GM12878 (cell line): ENCODE data around the gene SNCA. TPM values are rescaled to one million over a fixed set of nuclear protein-coding genes. Genes with fewer than 3 reads are reported as not detected.

Source experiments
- ATAC-seq: fragments of 200-7000 bp; cut with Tn5 transposase; 3 replicates; pipeline ENCODE4 v1.9.1; 2020; ENCODE audit warnings: mild to moderate bottlenecking, moderate library complexity
- BruUV-seq: library from RNA; stranded (reverse); fragments of 400-500 nt; replicated peaks from 2 replicates; lab custom pipeline; 2021; lab: Mats Ljungman, UMichigan
- CTCF ChIA-PET: fragments of 300-600 bp; sonication (Branson Sonifier 250); formaldehyde crosslinking; extraction: SDS; loops from one replicate; lab custom pipeline; 2021; ENCODE audit warnings: inconsistent platforms; lab: Yijun Ruan, JAX
- POLR2A ChIA-PET: fragments of 350-600 bp; formaldehyde crosslinking; extraction: SDS; loops from one replicate; lab custom pipeline; 2021; ENCODE audit warnings: inconsistent platforms; lab: Charles Lee
- RAD21 ChIA-PET: fragments of 300-600 bp; sonication (Branson Sonifier 250); formaldehyde crosslinking; loops from one replicate; lab custom pipeline; 2023; ENCODE audit warnings: antibody characterized with exemption; ENCODE audit not compliant: unreplicated experiment; lab: Charles Lee
- SMC1A ChIA-PET: fragments of 300-600 bp; sonication (Branson Sonifier 250); formaldehyde crosslinking; loops from one replicate; lab custom pipeline; 2023; ENCODE audit not compliant: unreplicated experiment, uncharacterized antibody; lab: Charles Lee
- DNase-seq: peaks from one replicate; pipeline ENCODE4 v3.0.0-alpha.2; 2011; ENCODE audit warnings: low read depth, low spot score
- FAIRE-seq: peaks from 3 replicates; lab custom pipeline; 2011; peaks lifted over from hg19 to GRCh38; lab: Jason Lieb, UNC
- H2AFZ ChIP-seq: 2 replicates; pipeline ENCODE4 v1.6.0; 2011; ENCODE audit warnings: low read depth, low read length, control low read depth; ENCODE audit not compliant: control insufficient read depth
- H3K27ac ChIP-seq: 2 replicates; pipeline ENCODE4 v1.5.1; 2011; ENCODE audit warnings: control low read depth; ENCODE audit not compliant: control insufficient read depth, insufficient read depth
- H3K27me3 ChIP-seq, 2 experiments: replicated peaks in 1 of 2; 2 replicates each; pipeline versions ENCODE4 v1.6.0 to v1.6.1; 2011; ENCODE audit warnings: low read length in 1 of 2; ENCODE audit not compliant: control insufficient read depth in 2 of 2, insufficient read depth in 2 of 2
- H3K36me3 ChIP-seq, 2 experiments: 2 replicates each; pipeline ENCODE4 v1.5.1; 2011; ENCODE audit warnings: low read length in 1 of 2; ENCODE audit not compliant: control insufficient read depth in 2 of 2, insufficient read depth in 2 of 2
- H3K4me1 ChIP-seq: 2 replicates; pipeline ENCODE4 v1.6.1; 2011; ENCODE audit warnings: mild to moderate bottlenecking, low read length, moderate library complexity, mixed read lengths; ENCODE audit not compliant: control insufficient read depth, insufficient read depth
- H3K4me2 ChIP-seq: 2 replicates; pipeline ENCODE4 v1.6.0; 2011; ENCODE audit warnings: control low read depth; ENCODE audit not compliant: control insufficient read depth, insufficient read depth
- H3K4me3 ChIP-seq: fragments of 200-600 bp; sonication (generic); 2 replicates; pipeline ENCODE4 v1.5.1; 2016
- H3K79me2 ChIP-seq: 2 replicates; pipeline ENCODE4 v1.6.0; 2011; ENCODE audit warnings: low read length; ENCODE audit not compliant: control insufficient read depth, insufficient read depth
- H3K9ac ChIP-seq: 2 replicates; pipeline ENCODE4 v1.8.0; 2011; ENCODE audit warnings: low read length, control low read depth, mixed read lengths; ENCODE audit not compliant: control insufficient read depth, insufficient read depth
- H3K9me3 ChIP-seq: replicated peaks from 3 replicates; pipeline ENCODE4 v1.5.1; 2011; ENCODE audit warnings: mild to moderate bottlenecking, low read length; ENCODE audit not compliant: control insufficient read depth, insufficient read depth
- H4K20me1 ChIP-seq: 2 replicates; pipeline ENCODE4 v1.6.0; 2011; ENCODE audit not compliant: control insufficient read depth, insufficient read depth
- HDAC2 ChIP-seq: fragments of 200-600 bp; sonication (generic); IDR thresholded peaks from 2 replicates; pipeline ENCODE4 v1.6.1; 2017
- HDAC6 ChIP-seq: fragments of 200-600 bp; sonication (generic); IDR thresholded peaks from one replicate; pipeline ENCODE4 v1.8.0; 2017; ENCODE audit warnings: antibody characterized with exemption; ENCODE audit not compliant: unreplicated experiment
- MEF2B ChIP-seq: fragments of 450-650 bp; IDR thresholded peaks from 2 replicates; pipeline ENCODE4 v1.6.1; 2018; ENCODE audit warnings: mild to moderate bottlenecking, moderate library complexity; ENCODE audit not compliant: partially characterized antibody, poor library complexity, severe bottlenecking
- NFIC ChIP-seq: IDR thresholded peaks from 2 replicates; pipeline ENCODE4 v1.6.1; 2012; ENCODE audit warnings: low read depth, mild to moderate bottlenecking, inconsistent platforms, low read length, moderate library complexity
- PBX3 ChIP-seq: IDR thresholded peaks from 2 replicates; pipeline ENCODE4 v1.6.1; 2011; ENCODE audit warnings: mild to moderate bottlenecking, low read depth, low read length, moderate library complexity; ENCODE audit not compliant: insufficient replicate concordance
- POLR2AphosphoS2 ChIP-seq: IDR thresholded peaks from 2 replicates; pipeline ENCODE4 v1.6.1; 2011; ENCODE audit warnings: low read depth, mild to moderate bottlenecking, low read length, improper control_type of control experiment, moderate library complexity
- RFX5 ChIP-seq: IDR thresholded peaks from 2 replicates; pipeline ENCODE4 v1.6.1; 2011; ENCODE audit warnings: low read depth, low read length, improper control_type of control experiment
- SIX5 ChIP-seq: IDR thresholded peaks from 2 replicates; pipeline ENCODE4 v1.6.1; 2011; ENCODE audit warnings: mild to moderate bottlenecking, low read depth, low read length, moderate library complexity; ENCODE audit not compliant: severe bottlenecking
- TAF1 ChIP-seq: IDR thresholded peaks from 2 replicates; pipeline ENCODE4 v1.6.1; 2011; ENCODE audit warnings: mild to moderate bottlenecking, low read depth, low read length, borderline replicate concordance
- ZNF207 ChIP-seq: fragments of 450-650 bp; IDR thresholded peaks from 2 replicates; pipeline ENCODE4 v1.6.1; 2014; ENCODE audit warnings: antibody characterized with exemption, mild to moderate bottlenecking, borderline replicate concordance
- ZNF24 ChIP-seq: fragments of 450-650 bp; IDR thresholded peaks from 2 replicates; pipeline ENCODE4 v1.6.1; 2017; ENCODE audit warnings: antibody characterized with exemption, mild to moderate bottlenecking
- WGBS: methylation state at CpG from one replicate; pipeline ENCODE4 v1.1.6; 2016; ENCODE audit warnings: low lambda C conversion rate; ENCODE audit not compliant: insufficient replicate concordance, insufficient coverage; ENCODE audit errors: missing lambda C conversion rate; 5-methylcytosine and 5-hydroxymethylcytosine counted together
- in situ Hi-C: fragments of 300-500 bp; cut with MboI; formaldehyde crosslinking; loops from 9 replicates; pipeline ENCODE4 v1.14.3; 2018; ENCODE audit warnings: mixed read lengths
- intact Hi-C: fragments of 100-400 bp; cut with micrococcal nuclease; formaldehyde crosslinking; loops from one replicate; pipeline ENCODE4 v1.14.2; 2022; ENCODE audit not compliant: unreplicated experiment
- polyA plus RNA-seq, 11 experiments: library from polyadenylated mRNA; depleted of rRNA in 4 of 11; unstranded in 6 of 11; stranded (reverse) in 5 of 11; fragments of >200 nt; fragmentation: Nextera tagmentation in 4 of 11; fragmentation: Illumina TruSeq in 1 of 11; extraction: Ambion mirVana in 4 of 11; extraction: Trizol in 1 of 11; gene quantifications; 1 replicate in 1 of 11; 2 replicates in 10 of 11; pipeline versions ENCODE4 v1.2.1 to v1.2.3, GENCODE V29; 2011 to 2016; ENCODE audit warnings: inconsistent platforms in 2 of 11, missing spikeins in 2 of 11, low read depth in 1 of 11
- total RNA-seq, 4 experiments: library from RNA; depleted of rRNA in 3 of 4; stranded (reverse); fragments of >200 nt in 3 of 4; fragmentation: Illumina TruSeq in 1 of 4; extraction: Trizol in 1 of 4; gene quantifications; 2 replicates each; pipeline versions ENCODE4 v1.2.1 to v1.2.3, GENCODE V29; 2013 to 2021
- TF ChIP-seq, protein P1 (sequence below): IDR thresholded peaks from 2 replicates; pipeline ENCODE4 v1.6.1; 2012; ENCODE audit warnings: improper control_type of control experiment, low read depth, low read length; ENCODE audit not compliant: insufficient replicate concordance

The SNCA gene
- total and polyA plus RNA-seq, 10 of the 15 experiments (the other 5 are each of a cell fraction or from before 2014, with no cell fraction given), result 0.22 TPM; not detected in 9

- CTCF ChIA-PET, result no interaction called here
- Histone ChIP-seq H3K36me3 (no peaks in the 10 kb centered on the region), H3K27ac (no peak overlapping the region), H2AFZ (no peak overlapping the region), H3K9ac (no peak overlapping the region), H3K4me3 (no peak overlapping the region), H4K20me1 (no peaks in the 10 kb centered on the region), H3K27me3 (no peaks in the 10 kb centered on the region; a peak in 1 of 4 replicates), H3K4me2 (no peak overlapping the region), H3K4me1 (no peaks in the 10 kb centered on the region), H3K9me3 (no peaks in the 10 kb centered on the region), H3K79me2 (no peaks in the 10 kb centered on the region)
- FAIRE-seq, result no peak
- RAD21 ChIA-PET, result no interaction called here
- intact Hi-C loops, result no loop called here
- WGBS, result 25% methylated on average over 3 of the region's 3 CpGs
- no peak for TF ChIP-seq TAF1
- ATAC-seq, result no peak
- in situ Hi-C loops, result no loop called here
- SMC1A ChIA-PET, result no interaction called here
- POLR2A ChIA-PET, result no interaction called here
- DNase-seq, result no peak
- no TSS peak for BruUV-seq
Measured at GRCh38 chr4:89800012-89800516, 36.9 kb downstream of the SNCA start.

- Histone ChIP-seq H4K20me1 (no peaks in the 10 kb centered on the region), H3K4me2 (no peak overlapping the region), H2AFZ (no peak overlapping the region), H3K36me3 (no peaks in the 10 kb centered on the region), H3K79me2 (no peaks in the 10 kb centered on the region), H3K9me3 (no peaks in the 10 kb centered on the region), H3K4me1 (no peaks in the 10 kb centered on the region), H3K27me3 (no peaks in the 10 kb centered on the region; a peak in 1 of 4 replicates), H3K4me3 (no peak overlapping the region), H3K9ac (no peak overlapping the region), H3K27ac (no peak overlapping the region)
- POLR2A ChIA-PET, result no interaction called here
- in situ Hi-C loops (no loop called here), intact Hi-C loops (no loop called here)
- ATAC-seq (no peak), DNase-seq (no peak), FAIRE-seq (no peak)
- BruUV-seq, result no TSS peak
- SMC1A ChIA-PET, result no interaction called here
- RAD21 ChIA-PET, result no interaction called here
- CTCF ChIA-PET, result no interaction called here
- no peak for TF ChIP-seq ZNF24
- TF ChIP-seq RFX5, result no peak
- TF ChIP-seq PBX3, result no peak
- TF ChIP-seq, protein P1, sequence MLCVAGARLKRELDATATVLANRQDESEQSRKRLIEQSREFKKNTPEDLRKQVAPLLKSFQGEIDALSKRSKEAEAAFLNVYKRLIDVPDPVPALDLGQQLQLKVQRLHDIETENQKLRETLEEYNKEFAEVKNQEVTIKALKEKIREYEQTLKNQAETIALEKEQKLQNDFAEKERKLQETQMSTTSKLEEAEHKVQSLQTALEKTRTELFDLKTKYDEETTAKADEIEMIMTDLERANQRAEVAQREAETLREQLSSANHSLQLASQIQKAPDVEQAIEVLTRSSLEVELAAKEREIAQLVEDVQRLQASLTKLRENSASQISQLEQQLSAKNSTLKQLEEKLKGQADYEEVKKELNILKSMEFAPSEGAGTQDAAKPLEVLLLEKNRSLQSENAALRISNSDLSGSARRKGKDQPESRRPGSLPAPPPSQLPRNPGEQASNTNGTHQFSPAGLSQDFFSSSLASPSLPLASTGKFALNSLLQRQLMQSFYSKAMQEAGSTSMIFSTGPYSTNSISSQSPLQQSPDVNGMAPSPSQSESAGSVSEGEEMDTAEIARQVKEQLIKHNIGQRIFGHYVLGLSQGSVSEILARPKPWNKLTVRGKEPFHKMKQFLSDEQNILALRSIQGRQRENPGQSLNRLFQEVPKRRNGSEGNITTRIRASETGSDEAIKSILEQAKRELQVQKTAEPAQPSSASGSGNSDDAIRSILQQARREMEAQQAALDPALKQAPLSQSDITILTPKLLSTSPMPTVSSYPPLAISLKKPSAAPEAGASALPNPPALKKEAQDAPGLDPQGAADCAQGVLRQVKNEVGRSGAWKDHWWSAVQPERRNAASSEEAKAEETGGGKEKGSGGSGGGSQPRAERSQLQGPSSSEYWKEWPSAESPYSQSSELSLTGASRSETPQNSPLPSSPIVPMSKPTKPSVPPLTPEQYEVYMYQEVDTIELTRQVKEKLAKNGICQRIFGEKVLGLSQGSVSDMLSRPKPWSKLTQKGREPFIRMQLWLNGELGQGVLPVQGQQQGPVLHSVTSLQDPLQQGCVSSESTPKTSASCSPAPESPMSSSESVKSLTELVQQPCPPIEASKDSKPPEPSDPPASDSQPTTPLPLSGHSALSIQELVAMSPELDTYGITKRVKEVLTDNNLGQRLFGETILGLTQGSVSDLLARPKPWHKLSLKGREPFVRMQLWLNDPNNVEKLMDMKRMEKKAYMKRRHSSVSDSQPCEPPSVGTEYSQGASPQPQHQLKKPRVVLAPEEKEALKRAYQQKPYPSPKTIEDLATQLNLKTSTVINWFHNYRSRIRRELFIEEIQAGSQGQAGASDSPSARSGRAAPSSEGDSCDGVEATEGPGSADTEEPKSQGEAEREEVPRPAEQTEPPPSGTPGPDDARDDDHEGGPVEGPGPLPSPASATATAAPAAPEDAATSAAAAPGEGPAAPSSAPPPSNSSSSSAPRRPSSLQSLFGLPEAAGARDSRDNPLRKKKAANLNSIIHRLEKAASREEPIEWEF, result no peak
- no peak for TF ChIP-seq POLR2AphosphoS2
- TF ChIP-seq HDAC2, result no peak
- no peak for TF ChIP-seq HDAC6
- TF ChIP-seq NFIC, result no peak
- no peak for TF ChIP-seq ZNF207
- no peak for TF ChIP-seq MEF2B
- TF ChIP-seq SIX5, result no peak
Measured at GRCh38 chr4:89799071-89799470, 37.9 kb downstream of the SNCA start.
